ENCODE measurements around the gene RAF1.
"Not testable (repeated sequence)": the region's sequence is repeated elsewhere in the genome, so short reads cannot be mapped to it uniquely, and the experiment has no call there.

RAF1 gene

GRCh38 chr3:12638105-12638504, 25.8 kb downstream of the RAF1 start:
- no peak for DNase-seq (ENCODE audit: low read depth)

- DNase-seq (ENCODE audit: low read depth): no peak
Measured at GRCh38 chr3:12633108-12633507, 30.8 kb downstream of the RAF1 start.

- DNase-seq (ENCODE audit: low read depth): no peak
Measured at GRCh38 chr3:12632523-12632922, 31.4 kb downstream of the RAF1 start.

GRCh38 chr3:12630843-12631242, 33.1 kb downstream of the RAF1 start:
- DNase-seq (ENCODE audit: low read depth): not testable (repeated sequence)

GRCh38 chr3:12630292-12630691, 33.6 kb downstream of the RAF1 start:
- DNase-seq (ENCODE audit: low read depth): no peak

- no peak for DNase-seq (ENCODE audit: low read depth)
Measured at GRCh38 chr3:12629560-12629959, 34.4 kb downstream of the RAF1 start.

- no peak for DNase-seq (ENCODE audit: low read depth)
Measured at GRCh38 chr3:12628813-12629212, 35.1 kb downstream of the RAF1 start.

GRCh38 chr3:12627370-12627769, 36.5 kb downstream of the RAF1 start:
- no peak for DNase-seq (ENCODE audit: low read depth)

GRCh38 chr3:12624964-12625363, 39.0 kb downstream of the RAF1 start:
- not testable (repeated sequence) for DNase-seq (ENCODE audit: low read depth)

- no peak for DNase-seq (ENCODE audit: low read depth)
Measured at GRCh38 chr3:12624056-12624455, 39.9 kb downstream of the RAF1 start.

- no peak for DNase-seq (ENCODE audit: low read depth)
Measured at GRCh38 chr3:12622335-12622734, 41.6 kb downstream of the RAF1 start.

- no peak for DNase-seq (ENCODE audit: low read depth)
Measured at GRCh38 chr3:12620729-12621128, 43.2 kb downstream of the RAF1 start.

GRCh38 chr3:12620305-12620704, 43.6 kb downstream of the RAF1 start:
- no peak for DNase-seq (ENCODE audit: low read depth)

- DNase-seq (ENCODE audit: low read depth): no peak
Measured at GRCh38 chr3:12618426-12618825, 45.5 kb downstream of the RAF1 start.

- DNase-seq (ENCODE audit: low read depth): no peak
Measured at GRCh38 chr3:12615266-12615665, 48.7 kb downstream of the RAF1 start.

- no peak for DNase-seq (ENCODE audit: low read depth)
Measured at GRCh38 chr3:12613250-12613649, 50.7 kb downstream of the RAF1 start.

- DNase-seq (ENCODE audit: low read depth): no peak
Measured at GRCh38 chr3:12612514-12613226, 51.2 kb downstream of the RAF1 start.

GRCh38 chr3:12611117-12611516, 52.8 kb downstream of the RAF1 start:
- no peak for DNase-seq (ENCODE audit: low read depth)

- no peak for DNase-seq (ENCODE audit: low read depth)
Measured at GRCh38 chr3:12608376-12608775, 55.5 kb downstream of the RAF1 start.

- no peak for DNase-seq (ENCODE audit: low read depth)
Measured at GRCh38 chr3:12603969-12604368, 59.9 kb downstream of the RAF1 start.

GRCh38 chr3:12601072-12601471, 62.8 kb downstream of the RAF1 start:
- no peak for DNase-seq (ENCODE audit: low read depth)

GRCh38 chr3:12598890-12599289, 65.0 kb downstream of the RAF1 start:
- no peak for DNase-seq (ENCODE audit: low read depth)

GRCh38 chr3:12593473-12593872, 70.4 kb downstream of the RAF1 start:
- DNase-seq (ENCODE audit: low read depth): no peak

- DNase-seq (ENCODE audit: low read depth): no peak
Measured at GRCh38 chr3:12591997-12592715, 71.8 kb downstream of the RAF1 start.
